Fibroblast of skin of abdomen (primary cell): ENCODE measurements around the gene HNRNPH2. TPM values are rescaled to one million over a fixed set of nuclear protein-coding genes. Genes with fewer than 3 reads are reported as not detected.

Experiments used
- DNase-seq: peaks from one replicate; pipeline ENCODE4 v3.0.0-alpha.2; 2013
- polyA plus RNA-seq, 2 experiments: library from polyadenylated mRNA; unstranded; fragments of 120-200 nt; gene quantifications; one replicate each; pipeline ENCODE4 v1.2.1, GENCODE V29; 2013; ENCODE audit not compliant: insufficient read length in 2 of 2

HNRNPH2 gene, protein sequence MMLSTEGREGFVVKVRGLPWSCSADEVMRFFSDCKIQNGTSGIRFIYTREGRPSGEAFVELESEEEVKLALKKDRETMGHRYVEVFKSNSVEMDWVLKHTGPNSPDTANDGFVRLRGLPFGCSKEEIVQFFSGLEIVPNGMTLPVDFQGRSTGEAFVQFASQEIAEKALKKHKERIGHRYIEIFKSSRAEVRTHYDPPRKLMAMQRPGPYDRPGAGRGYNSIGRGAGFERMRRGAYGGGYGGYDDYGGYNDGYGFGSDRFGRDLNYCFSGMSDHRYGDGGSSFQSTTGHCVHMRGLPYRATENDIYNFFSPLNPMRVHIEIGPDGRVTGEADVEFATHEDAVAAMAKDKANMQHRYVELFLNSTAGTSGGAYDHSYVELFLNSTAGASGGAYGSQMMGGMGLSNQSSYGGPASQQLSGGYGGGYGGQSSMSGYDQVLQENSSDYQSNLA
- polyA plus RNA-seq (2013, experiment 1 of 2; ENCODE audit: insufficient read length): 72.8 TPM
- 75.3 TPM for polyA plus RNA-seq (2013, experiment 2 of 2; ENCODE audit: insufficient read length)

DNA sequence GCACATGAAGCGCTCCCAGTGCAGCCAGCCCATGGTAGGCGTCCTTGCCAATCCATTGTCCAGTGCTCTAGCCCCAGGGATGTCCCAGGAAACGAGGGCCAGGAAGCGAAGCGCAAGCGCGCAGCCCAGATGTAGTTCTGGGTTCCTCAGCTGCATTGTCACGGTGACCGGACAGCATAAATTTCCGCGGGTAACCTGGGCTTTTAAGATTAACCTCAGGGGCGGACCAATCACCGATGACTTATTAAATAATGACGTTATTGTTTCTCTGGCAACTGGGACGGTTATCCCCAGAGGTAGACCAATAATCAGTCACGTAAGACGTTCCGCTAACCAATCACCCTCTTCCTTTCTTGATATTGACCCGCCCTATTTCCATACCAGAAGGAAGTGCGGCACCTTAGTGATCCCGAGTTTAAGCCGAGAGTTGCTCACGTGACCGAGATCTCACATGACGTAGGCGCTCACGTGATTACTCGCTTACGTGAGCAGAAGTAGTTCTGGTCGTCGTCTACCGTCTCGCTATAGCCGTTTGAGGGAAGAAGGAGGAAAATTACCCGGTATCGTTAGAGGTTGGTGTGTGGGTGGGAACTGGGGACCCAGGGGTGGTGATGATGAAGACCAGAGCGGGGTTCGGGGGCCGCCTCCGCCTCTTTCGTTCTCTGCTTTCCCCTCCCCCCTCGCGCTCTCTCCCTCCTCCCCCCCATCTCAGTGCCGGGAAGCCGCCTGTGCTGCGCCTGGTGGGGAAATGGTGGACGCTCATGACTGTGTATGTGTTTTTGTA lies at the start of gene HNRNPH2, which contains the start of gene GLA:
Gene HNRNPH2 (plus strand): TSS at position 475 of the 784 bp plus-strand sequence. CDS start 3,767 bp downstream, outside the sequence.
Gene GLA (minus strand): TSS at position 178 of the 784 bp plus-strand sequence. CDS start 22 bp downstream, at position 156.
- DNase-seq: peak; percentile 98

DNA sequence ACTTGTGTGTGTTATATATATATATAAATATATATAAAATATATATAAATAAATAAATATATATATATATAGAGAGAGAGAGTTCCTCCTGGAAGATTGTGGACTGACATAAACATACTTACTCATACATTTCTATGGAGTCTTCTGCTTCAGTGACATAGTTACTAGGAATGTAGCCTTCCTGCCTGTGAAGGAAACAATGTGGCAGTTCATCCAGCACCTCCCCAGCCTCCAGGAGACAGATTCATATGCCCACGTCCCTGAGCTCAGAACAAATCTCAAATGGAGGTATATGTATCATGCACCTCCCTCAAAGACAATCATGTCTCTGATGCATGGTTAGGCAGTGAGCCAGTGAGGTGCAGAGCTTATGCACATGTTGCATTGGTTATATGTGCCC lies 48.1 kb upstream of the HNRNPH2 start:
- peak; percentile 10 for DNase-seq

DNA sequence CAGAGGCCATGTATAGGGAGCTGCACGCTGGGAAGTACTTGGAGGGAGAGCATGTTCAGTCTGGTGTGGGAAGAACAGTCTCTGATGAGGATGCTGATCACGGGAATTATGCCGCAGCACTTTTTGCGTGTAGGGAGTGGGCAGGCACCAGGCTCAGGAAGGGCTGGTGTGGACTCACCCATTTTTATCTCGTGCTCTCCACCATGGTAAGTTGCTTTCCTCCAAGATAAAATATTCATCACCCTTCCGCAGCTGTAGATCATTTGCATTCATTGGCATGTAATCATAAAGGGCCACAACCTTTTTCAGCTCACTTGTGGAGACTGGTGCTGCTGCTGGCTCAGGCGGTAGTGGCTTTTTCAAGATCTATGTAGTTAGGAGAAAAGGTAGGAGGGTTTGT lies 47.6 kb upstream of the HNRNPH2 start:
- no peak for DNase-seq

DNA sequence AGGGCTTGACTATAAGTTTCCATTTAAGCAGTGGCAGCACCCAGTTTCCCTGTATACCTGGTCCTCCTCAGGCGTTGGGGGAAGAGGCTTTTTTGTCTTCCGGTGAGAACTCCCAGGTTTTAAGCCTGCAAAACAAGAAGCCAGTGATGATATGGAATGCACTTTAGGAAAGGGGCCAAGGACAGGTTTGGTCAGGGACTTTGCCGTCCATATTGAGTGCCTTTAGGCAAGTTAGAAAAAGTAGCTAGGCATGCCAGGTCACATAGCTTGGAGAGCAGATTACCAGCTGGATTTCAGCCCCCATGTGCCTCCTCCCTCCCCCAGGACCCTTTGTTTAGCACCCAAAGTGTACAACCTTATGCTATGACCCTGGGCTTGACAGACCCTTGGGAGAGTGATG lies 45.9 kb upstream of the HNRNPH2 start:
- DNase-seq: no peak

DNA sequence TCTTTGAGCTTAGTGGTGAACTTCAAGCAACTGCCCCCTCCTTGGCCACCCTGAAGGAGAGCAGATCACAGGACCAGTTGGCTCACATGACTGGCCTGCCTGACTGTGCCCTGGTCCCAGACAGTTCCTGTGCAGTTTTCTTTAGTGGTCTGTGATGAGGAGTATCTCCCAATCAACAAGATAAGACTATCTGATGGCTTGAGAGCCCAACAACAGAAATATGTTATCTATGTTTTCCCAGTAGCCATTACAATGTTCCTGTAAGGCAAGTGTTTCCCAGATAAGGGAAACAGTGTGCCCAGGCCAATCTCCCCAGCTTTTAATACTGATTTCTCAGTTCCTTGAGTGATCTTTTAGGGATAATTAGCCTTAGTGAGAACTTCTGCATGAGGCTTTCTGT lies 45.3 kb upstream of the HNRNPH2 start:
- DNase-seq: no peak

DNA sequence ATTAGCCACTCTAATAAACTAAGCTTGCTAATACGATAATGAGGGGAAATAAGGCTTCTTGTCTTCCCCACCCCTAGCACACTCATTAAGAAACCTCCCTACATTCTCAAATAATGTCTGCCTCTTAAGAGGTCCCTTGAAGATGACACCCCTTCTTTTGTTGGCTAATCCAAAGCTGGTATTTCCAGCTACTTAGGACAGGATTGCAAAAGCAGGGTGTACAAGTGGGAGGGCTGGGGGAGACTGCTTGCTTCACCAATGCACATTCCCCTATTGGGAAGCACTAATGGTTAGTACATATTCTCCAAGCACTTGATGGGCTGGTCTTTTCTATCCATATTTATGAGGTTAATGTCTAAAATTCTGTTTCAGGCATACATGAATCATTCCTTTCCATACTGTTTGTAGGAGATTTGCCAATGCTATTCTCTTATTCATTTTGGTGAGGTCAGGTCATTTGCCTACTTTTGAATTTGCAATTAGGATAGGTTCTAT lies 42.7 kb upstream of the HNRNPH2 start:
- no peak for DNase-seq

DNA sequence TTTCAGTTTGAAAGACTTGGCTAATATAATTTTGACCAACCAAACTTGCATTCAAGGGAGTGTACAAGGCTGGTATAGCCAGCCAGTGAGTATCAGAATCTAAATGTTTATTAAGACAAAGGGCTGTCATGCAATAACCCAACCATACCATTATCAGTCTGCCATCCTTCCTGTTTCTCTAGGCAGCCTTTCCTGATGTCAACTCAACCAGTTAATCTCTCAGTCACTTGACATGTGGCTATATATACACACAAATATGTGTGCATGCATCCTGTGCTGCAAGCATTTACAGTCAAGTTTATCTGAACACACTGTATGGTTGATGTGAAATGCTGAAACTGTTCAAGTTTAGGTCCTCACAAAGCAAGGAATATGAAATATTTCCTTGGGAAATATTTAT lies 39.2 kb upstream of the HNRNPH2 start:
- DNase-seq: no peak

DNA sequence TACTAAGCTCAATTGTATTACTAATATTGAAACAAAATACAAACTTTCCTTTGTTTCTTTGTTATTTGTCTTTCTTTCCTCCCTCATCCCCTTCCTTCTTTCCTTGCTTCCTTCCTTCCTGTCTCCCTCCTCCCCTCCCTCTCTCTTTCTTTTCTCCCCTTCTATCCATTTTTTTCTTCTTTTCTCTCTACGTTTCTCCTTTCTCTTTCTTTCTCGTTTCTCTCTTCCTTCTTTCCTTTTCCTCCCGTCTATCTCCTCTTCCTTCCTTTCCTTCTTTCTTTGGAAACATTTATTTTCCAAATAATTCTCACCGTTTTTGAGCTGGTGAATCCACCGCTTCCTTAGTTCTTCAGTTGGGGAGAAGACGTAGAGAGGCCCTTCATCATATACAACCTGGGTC lies 38.3 kb upstream of the HNRNPH2 start:
- DNase-seq: no peak

DNA sequence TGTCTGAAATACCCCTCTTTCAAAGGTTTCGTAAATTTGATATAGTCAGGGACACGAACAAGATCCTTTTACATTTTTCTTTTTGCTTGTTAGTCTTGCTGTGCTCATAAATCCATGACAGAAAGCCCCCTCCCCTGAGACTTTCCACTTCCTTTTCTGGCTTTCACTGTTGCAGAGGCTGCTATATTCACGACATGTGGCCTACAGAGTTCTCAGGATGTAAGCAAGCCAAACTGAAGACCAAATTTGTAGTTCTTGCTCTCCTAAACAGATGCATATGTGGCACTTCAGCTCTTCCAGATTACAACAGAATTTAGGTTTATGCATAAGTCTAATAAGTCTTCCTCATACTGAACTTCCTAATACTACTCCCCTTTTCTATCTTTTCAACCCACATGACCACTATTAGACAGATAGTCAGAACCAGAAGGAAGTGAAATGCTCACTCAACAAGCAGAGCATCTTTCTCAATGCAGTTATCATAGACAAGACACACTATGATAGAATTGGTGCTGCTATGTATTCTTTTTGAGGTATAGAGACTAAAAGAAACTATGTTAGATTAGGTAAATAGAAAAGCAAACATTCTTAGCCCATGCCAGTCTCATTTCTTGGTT lies 37.0 kb upstream of the HNRNPH2 start:
- DNase-seq: no peak

DNA sequence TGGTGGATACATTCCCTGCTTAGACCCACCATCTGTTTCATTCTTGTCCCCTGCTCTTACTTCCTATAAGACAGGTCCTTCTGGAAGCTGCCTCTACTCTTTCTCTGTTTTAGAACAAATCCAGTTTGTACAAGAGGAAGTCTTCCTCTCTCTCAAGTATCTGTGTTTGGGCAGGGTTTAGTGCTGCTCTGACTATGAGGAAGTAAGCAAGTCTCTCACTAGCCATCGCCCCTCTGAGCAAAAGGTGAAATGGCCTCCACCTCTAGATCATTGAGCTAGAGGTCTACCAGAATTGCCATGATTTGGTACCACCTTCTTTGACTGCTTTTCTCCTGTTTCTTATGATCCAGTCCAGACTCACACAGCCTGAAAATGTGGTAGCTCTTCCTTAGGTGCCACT lies 30.5 kb upstream of the HNRNPH2 start:
- no peak for DNase-seq

DNA sequence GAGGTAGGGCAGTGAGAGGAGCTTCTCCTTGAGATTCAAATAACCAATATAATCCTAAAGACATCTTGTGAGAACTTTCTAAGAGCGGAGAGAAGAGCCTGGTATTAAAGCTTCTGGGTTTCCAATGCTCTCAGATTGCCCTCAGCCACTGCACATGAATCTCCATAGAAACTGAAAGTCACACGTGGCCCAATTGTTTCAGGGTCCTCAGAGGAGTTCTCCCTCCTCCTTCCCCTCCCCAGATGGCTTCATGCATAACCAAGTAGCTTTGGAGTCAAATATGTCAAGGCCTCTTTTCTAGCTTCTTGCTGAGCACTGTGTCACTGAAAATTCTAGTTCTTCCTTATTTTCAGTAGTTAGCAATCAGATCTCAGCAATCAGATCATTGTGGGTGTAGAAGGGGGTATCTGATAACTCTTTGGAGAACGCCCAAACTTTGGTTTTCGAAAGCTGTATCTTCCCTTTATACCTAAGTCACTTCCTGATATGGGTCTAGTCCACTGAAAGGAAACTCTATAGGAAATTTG lies 24.3 kb upstream of the HNRNPH2 start:
- DNase-seq: no peak

DNA sequence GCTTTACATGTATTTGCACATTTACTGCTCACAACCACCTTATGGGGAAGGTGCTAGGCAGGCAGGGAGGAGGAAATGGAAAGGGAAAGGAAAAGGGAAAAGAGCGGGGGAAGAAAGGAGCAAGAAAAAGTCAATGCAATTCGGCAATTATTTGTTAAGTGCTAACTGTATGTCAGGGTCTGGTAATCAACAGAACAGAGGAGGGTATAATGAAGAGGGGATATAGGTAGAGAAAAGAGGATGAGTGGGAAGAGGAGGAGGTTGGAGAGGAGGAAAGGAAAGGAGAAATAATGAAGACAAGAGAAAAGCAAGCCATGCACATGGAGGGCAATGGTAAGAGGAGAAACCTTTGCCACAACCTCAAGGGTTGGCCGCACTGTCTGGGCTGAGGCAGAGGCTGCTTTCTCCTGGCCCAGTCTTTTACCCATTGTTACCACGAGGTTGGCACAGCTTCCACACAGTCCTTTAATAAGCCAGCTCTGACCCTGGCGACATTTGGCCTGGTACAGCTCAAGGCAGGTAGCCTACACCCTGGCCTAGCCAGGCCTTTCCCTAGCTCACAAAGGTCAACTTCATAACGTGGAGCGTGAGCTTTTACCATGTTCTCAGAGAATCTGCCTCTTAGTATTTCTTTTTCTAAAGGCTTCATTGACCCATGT lies 22.9 kb upstream of the HNRNPH2 start:
- no peak for DNase-seq

DNA sequence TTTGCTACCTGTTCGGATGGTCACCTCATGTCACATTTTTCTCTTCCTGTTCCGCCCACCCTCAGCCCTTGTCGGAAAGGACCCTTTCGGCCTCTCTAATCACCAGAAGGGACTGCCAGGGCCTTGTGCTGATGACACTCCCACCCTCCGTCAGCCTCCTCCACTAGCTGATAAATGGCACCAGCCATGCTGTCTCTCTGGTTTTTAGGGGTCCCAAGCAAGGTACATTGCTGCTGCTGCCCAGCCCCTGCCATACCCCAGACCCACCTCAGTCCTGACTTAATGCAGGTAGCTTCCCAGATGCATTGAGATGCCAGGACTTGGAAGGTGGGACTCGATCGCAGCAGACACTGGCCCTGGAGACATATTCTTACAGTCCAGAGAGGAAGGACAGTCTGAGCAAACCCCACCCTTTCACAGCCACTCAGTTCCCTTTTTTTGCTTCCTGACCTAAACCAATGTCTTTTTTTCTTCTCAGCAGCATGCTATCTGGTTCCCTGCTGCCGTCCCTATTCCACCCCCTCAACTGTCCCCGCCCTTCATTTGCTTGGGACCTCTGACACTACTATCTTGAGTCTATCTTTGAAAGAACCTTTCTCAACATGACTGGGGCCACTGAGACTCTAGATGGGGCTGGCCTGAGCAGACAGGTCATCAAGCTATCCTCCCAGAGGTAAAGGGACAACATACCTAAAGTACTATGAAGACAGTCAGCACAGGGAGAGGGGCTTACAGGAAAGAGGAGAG lies 22.1 kb upstream of the HNRNPH2 start, which contains the start of gene BTK:
Gene BTK (minus strand): TSS at position 397 of the 747 bp plus-strand sequence. CDS start 10,907 bp downstream, outside the sequence.
- DNase-seq: no peak

DNA sequence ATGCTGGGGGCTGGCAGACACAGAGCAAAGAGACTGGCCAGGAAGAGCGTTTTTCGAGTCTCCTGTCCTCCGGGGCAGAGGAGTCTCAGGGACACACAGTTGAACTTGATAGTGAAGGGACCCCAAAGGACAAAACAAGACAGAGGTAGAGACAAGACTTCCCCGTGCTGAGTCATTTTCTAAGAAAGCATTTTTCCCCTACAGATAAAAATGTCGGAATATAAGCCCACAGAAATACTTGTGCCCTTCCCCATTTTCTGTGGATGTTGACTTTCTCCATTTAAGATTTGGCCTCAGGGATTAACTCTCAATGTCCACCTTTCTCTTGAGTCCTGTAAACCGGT lies 21.5 kb upstream of the HNRNPH2 start:
- DNase-seq: no peak

DNA sequence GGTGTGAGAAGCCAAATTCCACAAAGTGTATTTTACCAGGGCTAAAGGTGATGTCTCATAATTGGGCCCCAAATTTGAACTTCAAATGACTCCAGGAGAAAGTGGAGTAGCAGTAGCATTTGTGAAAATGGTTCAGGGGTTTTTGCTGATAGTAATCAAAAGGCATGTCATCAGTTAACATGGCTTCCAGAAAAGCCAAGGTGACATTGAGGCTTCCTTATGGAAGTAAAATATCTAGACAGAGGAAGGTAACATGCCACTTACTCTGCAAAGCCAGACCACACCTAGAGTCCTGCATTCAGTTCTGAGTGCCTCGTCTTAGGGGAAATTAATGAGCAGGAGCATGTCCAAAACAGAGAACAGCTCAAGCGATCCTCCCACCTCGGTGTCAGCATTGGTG lies 19.4 kb upstream of the HNRNPH2 start:
- no peak for DNase-seq

DNA sequence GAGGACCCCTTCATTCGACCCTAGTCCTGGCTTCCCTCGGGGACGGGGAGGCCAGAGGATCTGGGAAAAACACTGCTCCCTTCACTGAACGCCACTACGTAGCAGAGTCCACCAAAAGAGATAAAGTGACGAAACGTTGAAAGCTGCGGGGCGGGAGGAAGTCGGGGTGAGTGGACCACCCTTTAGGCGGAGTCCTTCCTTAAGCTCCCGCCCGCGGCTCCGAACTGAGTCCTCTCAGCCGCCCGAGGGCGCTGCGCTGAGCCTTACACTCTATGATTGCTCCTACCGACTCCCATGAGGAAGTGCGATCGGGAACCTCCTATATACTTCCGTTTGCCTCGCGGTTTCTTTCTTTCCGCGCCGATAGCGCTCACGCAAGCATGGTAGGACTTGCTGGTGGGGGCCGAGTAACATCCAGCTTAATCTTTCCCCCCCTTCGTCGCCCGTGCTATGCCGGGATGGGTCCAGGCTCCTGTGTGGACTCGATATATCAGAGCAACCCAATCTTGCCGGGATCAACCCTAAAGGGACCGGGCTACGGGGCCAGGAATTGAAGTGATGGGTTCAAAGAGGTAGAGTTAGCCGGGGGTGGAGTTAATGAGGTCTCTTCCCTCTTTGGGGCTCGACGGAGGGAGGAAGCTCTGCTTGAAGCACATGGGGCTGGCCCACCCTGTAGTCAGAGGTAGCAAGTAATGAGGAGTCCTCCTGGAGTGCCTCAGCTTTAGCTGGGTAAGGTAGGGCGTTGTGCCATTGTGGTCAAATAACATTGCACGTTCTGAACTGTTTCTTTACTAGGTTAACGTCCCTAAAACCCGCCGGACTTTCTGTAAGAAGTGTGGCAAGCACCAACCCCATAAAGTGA lies 17.1 kb upstream of the HNRNPH2 start, which contains the start of gene RPL36A:
Gene RPL36A (plus strand): TSS at position 348 of the 862 bp plus-strand sequence. CDS start 33 bp downstream, at position 381.
- DNase-seq: peak; percentile 92

DNA sequence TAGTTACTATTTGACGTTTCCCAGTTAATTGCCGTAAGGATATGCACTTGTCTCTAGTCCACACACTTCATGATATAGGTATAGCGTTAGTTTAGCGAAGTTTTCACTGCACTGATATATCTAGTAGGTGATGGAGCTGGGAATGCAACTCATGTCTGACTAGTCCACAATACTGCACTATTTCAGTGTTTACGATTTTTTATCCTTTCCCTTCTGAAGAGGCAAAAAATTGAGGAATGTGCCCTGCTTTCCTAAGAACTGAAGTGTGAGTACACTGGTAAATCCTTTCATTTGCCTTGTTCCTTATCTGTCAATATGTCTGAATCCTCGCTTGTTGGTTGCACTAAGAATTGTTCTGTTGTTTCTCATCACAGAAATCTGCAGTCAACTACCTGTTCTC lies 16.2 kb upstream of the HNRNPH2 start:
- DNase-seq: no peak

DNA sequence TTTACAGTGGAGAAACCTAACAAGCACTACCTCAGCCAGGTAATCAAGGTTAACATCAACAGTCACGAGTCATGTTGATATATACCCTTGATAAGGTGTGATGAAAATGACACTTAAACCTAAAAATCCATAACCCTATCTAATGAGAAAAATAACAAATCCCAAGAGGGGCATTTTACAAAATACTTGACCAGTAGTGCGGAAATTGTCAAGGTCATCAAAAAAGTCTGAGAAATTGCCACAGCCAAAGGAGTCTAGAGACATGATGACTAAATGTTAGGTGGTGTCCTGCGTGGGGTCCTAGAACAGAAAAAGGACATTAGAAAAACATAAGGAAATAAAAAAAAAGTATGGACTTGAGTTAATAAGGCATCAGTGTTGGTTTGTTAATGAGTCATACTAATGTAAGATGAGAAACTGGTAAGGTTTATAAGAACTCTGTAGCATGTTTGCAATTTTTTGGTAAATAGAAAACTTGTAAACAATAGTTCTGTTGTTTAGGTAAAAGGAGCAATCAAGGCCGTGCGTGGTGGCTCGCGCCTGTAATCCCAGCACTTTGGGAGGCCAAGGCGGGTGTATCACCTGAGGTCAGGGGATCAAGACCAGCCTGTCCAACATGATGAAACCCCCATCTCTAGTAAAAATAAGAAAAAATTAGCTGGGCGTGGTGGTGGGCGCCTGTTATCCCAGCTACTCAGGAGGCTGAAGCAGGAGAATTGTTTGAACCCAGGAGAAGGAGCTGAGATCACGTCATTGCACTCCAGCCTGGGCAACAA lies 14.3 kb upstream of the HNRNPH2 start:
- DNase-seq: no peak

DNA sequence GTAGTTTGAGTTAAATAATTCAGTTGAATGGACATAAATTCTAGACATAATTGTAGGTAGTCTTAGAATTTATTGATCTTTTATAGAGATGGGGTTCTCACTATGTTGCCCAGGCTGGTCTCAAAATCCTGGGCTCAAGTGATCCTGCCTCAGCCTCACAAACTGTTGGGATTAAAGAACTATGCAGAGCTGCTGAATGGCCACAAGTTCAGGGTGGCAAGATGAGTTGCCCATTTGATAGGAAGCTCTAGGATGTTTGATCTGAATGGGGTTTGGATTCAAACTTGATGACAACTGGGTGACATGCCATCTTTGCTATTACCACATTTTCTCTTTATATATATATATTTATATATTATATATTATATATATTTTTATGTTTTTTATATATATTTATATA lies 13.7 kb upstream of the HNRNPH2 start:
- no peak for DNase-seq
